Bladder microvascular endothelial cell (primary cell): Measurements from ENCODE around the gene KICS2. TPM values are rescaled to one million over a fixed set of nuclear protein-coding genes. Genes with fewer than 3 reads are reported as not detected.

Experiments used
- total RNA-seq: library from RNA; depleted of rRNA; stranded (reverse); fragments of >200 nt; gene quantifications from 2 replicates; pipeline ENCODE4 v1.2.3, GENCODE V29; 2014

The KICS2 gene
- total RNA-seq: 3.7 and 4.2 TPM in 2 replicates

GRCh38 chr12:64222009-64222765, at the start of gene KICS2:
Gene KICS2 (minus strand): TSS chr12:64222296. CDS start chr12:64222237, 59 bp downstream.

Other genes starting within 250 kb of the KICS2 start
- gene C12orf56, start 168.5 kb upstream of the KICS2 start, total RNA-seq: not detected in 2 replicates
- 31.7 and 58.3 TPM in 2 replicates for gene XPOT, start 182.1 kb upstream of the KICS2 start, total RNA-seq
- gene TBK1, start 229.8 kb upstream of the KICS2 start, total RNA-seq: 26.7 and 46.9 TPM in 2 replicates